NCI-H1436 (cell line): ENCODE results near the gene R3HDM4.
"Not testable (repeated sequence)": the region's sequence is repeated elsewhere in the genome, so short reads cannot be mapped to it uniquely, and the experiment has no call there.

Source experiments
- DNase-seq: peaks from one replicate; lab custom pipeline; 2025; lab: John Stamatoyannopoulos, UW

Gene R3HDM4

DNA sequence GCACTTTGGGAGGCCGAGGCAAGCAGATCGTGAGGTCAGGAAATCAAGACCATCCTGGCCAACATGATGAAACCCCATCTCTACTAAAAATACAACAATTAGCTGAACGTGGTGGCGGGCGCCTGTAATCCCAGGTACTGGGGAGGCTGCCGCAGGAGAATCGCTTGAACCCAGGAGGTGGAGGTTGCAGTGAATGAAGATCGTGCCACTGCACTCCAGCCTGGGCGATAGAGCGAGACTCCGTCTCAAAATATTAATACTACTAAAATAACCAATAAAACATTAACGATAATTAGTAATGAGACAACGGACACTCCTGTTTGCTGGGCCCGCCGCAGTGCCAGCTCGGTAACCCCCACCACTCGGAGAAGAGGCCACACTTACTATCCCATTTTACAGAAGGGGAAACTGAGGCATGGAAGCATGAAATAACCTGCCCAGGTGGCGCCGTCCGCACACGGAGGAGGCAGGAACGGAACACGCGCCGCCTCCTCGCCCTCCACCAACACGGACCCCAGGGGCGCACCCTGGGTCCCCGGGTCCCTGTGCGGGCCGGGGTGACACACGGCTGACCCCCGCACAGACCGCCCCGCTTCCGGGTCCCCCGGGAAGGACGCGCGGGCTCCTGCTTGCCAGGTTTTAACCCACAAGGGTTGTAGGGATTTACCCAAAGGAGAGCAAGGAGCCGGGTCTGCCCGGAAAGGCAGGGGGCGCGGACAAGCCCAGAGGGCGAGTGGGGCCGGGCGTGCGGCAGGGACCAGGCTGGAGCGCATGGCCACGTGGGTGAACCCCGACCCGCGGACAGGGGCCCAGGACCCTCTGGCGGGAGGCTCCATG lies 1.6 kb downstream of the R3HDM4 start:
- no peak for DNase-seq

DNA sequence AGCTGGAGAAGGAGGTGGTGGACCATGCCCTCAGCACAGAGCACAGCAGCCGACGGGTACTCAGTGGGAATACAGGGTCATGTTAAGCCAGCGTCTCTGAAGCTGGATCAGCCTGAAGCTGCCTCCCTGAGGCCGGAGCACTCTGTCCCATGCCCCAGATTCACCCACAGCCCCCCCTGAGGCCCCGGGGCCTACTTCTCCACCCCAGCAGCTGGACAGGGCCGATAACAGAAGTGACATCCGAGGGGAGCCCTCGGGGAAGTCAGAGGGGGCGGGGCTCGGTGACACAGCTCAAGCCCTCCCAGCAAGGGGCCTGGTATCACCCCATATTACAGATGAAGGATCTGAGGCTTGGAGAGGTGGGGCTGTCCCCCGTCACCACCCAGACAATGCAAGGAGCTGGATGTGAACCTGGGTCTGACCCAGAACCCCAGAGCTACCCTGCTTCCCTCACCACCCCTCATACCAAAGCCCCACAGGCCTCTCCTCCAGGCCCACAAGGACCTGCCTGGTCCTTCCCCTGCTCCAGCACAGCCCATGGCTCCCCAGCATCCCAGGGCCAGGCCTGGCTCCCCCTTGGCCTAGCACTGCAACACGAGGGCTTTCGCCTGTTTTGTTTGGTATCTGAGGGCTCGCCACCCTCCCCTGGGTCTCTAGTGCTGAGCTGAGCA lies 5.7 kb downstream of the R3HDM4 start:
- no peak for DNase-seq

GRCh38 chr19:906480-906879 lies 6.5 kb downstream of the R3HDM4 start:
- DNase-seq: no peak

GRCh38 chr19:904545-904944 lies 8.5 kb downstream of the R3HDM4 start:
- no peak for DNase-seq

DNA sequence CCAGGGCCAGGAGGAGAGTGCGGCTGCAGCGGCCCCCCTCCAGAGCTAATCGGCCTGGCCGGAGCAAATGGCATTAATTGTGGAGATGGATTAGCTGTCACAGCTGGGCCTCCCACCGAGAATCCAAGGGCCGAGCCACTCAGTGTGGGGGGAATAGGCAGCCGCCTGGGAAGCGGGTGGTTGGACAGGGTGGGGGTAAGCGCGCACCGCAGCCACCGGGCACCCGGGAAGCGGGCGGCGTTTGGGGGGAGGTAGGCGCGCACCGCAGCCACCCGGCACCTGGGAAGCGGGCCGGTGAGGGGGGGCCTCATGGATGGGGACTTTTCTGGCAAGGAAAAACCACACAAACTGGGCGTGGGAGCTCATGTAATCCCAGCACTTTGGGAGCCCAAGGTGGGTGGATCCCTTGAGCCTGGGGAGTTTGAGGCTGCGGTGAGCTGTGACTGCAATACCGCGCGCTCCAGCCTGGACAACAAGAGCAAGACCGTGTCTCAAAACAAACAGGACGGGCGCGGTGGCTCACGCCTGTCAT lies 9.7 kb downstream of the R3HDM4 start:
- no peak for DNase-seq

DNA sequence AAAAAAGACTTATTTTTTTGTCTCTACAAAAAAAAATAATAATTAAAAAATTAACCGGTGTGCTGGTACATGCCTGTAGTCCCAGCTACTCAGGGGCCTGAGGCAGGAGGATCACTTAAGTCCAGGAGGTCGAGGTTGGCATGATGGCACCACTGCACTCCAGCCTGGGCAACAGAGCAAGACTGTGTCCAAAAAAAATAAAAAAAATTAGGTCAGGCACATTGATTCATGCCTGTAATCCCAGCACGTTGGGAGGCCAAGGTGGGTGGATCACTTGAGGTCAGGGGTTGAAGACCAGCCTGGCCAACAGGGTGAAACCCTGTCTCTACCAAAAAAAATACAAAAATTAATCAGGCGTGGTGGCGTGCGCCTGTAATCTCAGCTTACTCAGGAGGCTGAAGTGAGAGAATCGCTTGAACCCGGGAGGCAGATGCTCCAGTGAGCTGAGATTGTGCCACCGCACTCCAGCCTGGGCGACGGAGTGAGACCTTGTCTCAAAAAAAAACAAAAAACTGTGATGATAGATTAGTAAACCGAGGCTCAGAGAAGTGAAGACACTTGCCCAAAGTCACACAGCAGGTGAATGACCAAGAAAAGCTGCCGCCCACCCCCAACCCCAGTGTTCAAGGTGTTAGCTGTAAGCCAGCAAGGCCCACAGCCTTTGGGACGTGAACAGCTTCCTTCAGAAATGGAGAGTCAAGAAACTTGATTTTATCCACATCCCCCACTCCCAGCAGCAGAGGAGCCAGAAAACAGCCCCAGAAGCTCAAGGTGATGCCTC lies 10.4 kb downstream of the R3HDM4 start:
- no peak for DNase-seq

DNA sequence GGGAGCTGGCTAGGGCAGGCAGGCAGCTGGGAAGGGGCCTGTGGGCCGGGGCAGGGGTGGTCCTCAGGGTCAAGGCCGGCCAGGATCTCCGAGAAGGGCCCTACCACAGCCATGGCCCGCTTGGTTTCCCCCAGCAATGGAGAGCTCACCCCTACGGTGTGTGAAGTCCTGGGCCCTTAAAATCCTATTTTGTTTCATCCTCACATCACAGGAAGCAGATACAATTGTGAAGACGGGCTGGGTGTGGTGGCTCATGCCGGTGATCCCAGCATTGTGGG lies 11.0 kb downstream of the R3HDM4 start:
- DNase-seq: no peak

- no peak for DNase-seq
Measured at GRCh38 chr19:901216-902092, 11.6 kb downstream of the R3HDM4 start.

DNA sequence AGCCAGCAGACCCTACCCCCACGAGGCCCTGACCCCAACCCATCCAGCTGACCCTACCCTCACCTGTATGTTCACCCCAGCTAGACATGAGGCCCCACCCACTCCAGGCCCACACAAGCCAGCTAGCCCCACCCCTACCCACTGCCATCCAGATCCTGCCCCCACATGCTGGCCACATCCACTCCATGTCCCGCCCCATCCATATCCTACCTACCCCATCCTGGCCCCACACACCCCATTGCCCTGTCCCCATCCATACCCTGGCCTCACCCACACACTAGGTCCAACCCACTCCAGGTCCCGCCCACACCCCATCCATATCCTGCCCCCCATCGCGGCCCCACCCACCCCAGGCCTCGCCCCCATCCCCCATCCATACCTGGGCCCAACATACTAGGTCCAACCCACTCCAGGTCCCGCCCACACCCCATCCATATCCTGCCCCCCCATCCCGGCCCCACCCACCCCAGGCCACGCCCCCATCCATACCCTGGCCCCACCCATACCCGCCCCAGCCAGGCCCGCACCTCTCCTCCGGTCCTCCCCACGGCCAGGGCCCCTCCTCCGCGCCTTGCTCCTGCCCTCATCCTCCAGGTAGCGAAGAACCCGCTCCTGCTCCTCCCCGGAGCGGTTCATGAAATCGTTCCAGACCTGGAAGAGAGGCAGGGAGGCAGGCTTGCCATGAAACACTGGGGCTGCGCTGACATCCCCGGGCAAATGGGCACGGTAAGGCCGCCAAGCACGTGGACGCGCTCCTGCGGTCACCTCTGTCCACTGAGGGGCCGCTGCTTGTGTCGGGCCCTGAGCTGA lies 12.5 kb downstream of the R3HDM4 start:
- no peak for DNase-seq

- DNase-seq: no peak
Measured at GRCh38 chr19:900043-900301, 13.0 kb downstream of the R3HDM4 start.

- DNase-seq: no peak
Measured at GRCh38 chr19:899336-900042, 13.5 kb downstream of the R3HDM4 start.

GRCh38 chr19:898663-899062 lies 14.4 kb downstream of the R3HDM4 start:
- DNase-seq: peak; percentile 10

GRCh38 chr19:897442-898039 lies 15.5 kb downstream of the R3HDM4 start:
- DNase-seq: no peak

DNA sequence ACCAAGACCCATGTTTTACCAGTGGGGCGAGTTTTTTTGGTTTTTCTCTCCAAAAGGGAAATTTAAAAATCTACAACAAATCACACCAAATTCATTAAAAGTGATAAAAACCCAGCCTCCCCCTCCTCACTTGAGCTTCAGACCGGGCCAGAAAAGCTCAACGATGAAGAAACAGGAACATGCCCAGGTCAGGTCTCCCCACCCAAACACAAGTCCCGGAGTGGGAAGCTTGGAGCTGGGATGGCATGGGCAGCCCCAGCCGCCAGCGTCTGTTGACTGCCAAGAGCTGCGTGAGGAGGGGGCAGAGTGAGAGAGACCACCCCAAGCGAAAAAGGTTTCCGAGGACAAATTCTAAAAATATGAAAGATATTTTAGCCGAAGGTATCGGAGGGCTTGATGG lies 16.0 kb downstream of the R3HDM4 start:
- DNase-seq: no peak

GRCh38 chr19:896434-896833 lies 16.6 kb downstream of the R3HDM4 start:
- no peak for DNase-seq

- peak; percentile 92 for DNase-seq
Measured at GRCh38 chr19:892894-893689, 19.9 kb downstream of the R3HDM4 start, which contains the start of the genes MED16 and RNU6-9. Gene MED16 (minus strand): TSS chr19:893187. CDS start chr19:891131, 2,056 bp downstream. Gene RNU6-9 (plus strand): TSS chr19:893484.

DNA sequence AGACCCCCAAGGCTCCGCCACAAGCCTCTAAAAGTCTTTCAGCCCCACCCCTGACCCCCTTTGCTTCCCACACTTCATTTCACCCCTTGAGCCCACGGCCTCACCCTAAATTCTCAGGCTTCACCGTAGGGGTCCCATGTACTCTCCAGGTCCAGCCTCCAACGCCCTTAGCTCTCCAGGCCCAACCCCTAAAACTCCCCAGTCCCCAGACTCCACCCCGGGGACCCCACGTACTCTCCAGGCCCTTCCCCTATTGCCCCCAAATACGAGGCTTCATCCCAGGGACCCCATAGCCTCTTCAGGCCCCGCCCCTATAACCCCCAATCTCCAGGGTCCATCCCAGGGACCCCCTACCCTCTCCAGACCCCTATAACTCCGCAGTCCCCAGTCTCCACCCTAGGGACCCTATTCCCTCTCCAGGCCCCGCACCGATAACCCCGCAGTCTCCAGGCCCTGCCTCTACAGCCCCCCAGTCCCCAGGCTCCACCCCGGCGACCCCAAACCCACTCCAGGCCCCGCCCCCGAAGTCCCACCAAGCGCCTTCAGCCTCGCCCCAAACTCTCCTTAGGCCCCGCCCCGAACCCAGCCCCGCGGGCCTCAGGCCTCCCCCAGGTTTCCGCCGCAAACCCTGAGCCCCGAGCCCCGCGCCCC lies 20.7 kb downstream of the R3HDM4 start:
- no peak for DNase-seq

GRCh38 chr19:891421-892200 lies 21.4 kb downstream of the R3HDM4 start:
- not testable (repeated sequence) for DNase-seq
